ENCODE data around the gene MAZ.

DNA sequence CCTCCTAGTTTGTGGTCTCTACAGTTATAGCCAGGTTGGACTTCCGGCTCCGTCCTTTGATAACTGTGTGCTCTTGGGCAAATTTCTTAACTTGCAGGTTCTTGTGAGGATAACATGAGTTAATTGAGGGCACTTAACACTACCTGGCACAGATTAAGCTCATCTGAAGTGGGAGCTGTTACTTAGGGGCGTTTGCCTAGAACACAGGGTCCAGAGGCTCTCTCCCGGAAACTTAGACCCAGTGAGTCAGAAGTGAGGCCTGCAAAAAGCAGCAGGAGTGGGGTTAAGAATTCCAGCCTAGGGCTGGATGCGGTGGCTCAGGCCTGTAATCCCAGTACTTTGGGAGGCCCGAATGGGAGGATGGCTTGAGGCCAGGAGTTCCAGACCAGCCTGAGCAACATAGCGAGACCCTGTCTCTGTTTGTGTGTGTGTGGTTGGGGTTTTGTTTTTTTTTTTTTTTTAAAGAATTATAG lies 15.3 kb downstream of the MAZ start:
- no peak for TF ChIP-seq CTCF (IDR thresholded peaks at IDR 0.05)
- TF ChIP-seq POLR2A (IDR thresholded peaks at IDR 0.05), result no peak

All from thyroid gland (tissue), 4 donors.